Stimulated activated CD4-positive, alpha-beta T cell treated with anti-CD3 and anti-CD28 coated beads, Interleukin-4, amount 100 ng/mL, for 24 hours (primary cell): ENCODE measurements around the gene IFNA17.
"Not testable (repeated sequence)": the region's sequence is repeated elsewhere in the genome, so short reads cannot be mapped to it uniquely, and the experiment has no call there.

Source experiments
- DNase-seq: peaks from one replicate; pipeline ENCODE4 v3.0.0-alpha.2; 2020

IFNA17 gene

GRCh38 chr9:21210311-21210710 lies 17.7 kb downstream of the IFNA17 start:
- no peak for DNase-seq

- DNase-seq, result not testable (repeated sequence)
Measured at GRCh38 chr9:21207043-21207442, 21.0 kb downstream of the IFNA17 start, which contains the start of gene IFNA10. Gene IFNA10, minus strand, starts transcription at chr9:21207143. Its CDS starts 46 bp downstream, at chr9:21207097.

- no peak for DNase-seq
Measured at GRCh38 chr9:21205204-21205603, 22.8 kb downstream of the IFNA17 start.

- DNase-seq, result not testable (repeated sequence)
Measured at GRCh38 chr9:21202105-21202504, 25.9 kb downstream of the IFNA17 start, which contains the start of gene IFNA7. Gene IFNA7, minus strand, starts transcription at chr9:21202205. Its CDS starts 40 bp downstream, at chr9:21202165.

- peak; percentile 35 for DNase-seq
Measured at GRCh38 chr9:21194867-21195776, 32.9 kb downstream of the IFNA17 start.

- DNase-seq, result not testable (repeated sequence)
Measured at GRCh38 chr9:21187487-21187886, 40.5 kb downstream of the IFNA17 start, which contains the start of gene IFNA4. Gene IFNA4, minus strand, starts transcription at chr9:21187587. Its CDS starts 56 bp downstream, at chr9:21187531.

GRCh38 chr9:21182810-21183736 lies 44.9 kb downstream of the IFNA17 start:
- DNase-seq, result peak; percentile 15
